Activated CD4-positive, alpha-beta T cell treated with anti-CD3 and anti-CD28 coated beads, Interleukin-2, amount 10 ng/mL, durations not matched to agents 7 days and 5 days (primary cell): ENCODE results near the gene RSU1. TPM values are rescaled to one million over a fixed set of nuclear protein-coding genes. Genes with fewer than 3 reads are reported as not detected.
A peak's percentile ranks its signal among the peaks of the same experiment; 100 is the strongest.
"Not testable (repeated sequence)": the region's sequence is repeated elsewhere in the genome, so short reads cannot be mapped to it uniquely, and the experiment has no call there.

Experiments
- CTCF ChIA-PET: fragments of 350-600 bp; sonication (Branson Sonifier 250); formaldehyde crosslinking; loops from one replicate; lab custom pipeline; 2021; ENCODE audit warnings: antibody characterized with exemption; lab: Charles Lee
- POLR2A ChIA-PET: fragments of 350-600 bp; sonication (Branson Sonifier 250); formaldehyde crosslinking; loops from one replicate; lab custom pipeline; 2021; ENCODE audit warnings: antibody characterized with exemption; lab: Charles Lee
- DNase-seq: peaks from one replicate; pipeline ENCODE4 v3.0.0-alpha.2; 2020
- H3K27ac Mint-ChIP-seq: one replicate; pipeline ENCODE4 v1.8.0; 2021; ENCODE audit warnings: mild to moderate bottlenecking, moderate library complexity, mixed read lengths
- H3K27me3 Mint-ChIP-seq: one replicate; pipeline ENCODE4 v1.8.0; 2021; ENCODE audit warnings: mixed read lengths
- H3K36me3 Mint-ChIP-seq: one replicate; pipeline ENCODE4 v1.8.0; 2021; ENCODE audit warnings: low read depth, mixed read lengths
- H3K4me1 Mint-ChIP-seq: one replicate; pipeline ENCODE4 v1.8.0; 2021; ENCODE audit warnings: mixed read lengths
- H3K4me3 Mint-ChIP-seq: one replicate; pipeline ENCODE4 v1.8.0; 2021; ENCODE audit warnings: mild to moderate bottlenecking, moderate library complexity, mixed read lengths
- H3K9me3 Mint-ChIP-seq: one replicate; pipeline ENCODE4 v1.8.0; 2021; ENCODE audit warnings: mixed read lengths
- total RNA-seq, 2 experiments: library from RNA; stranded (reverse); gene quantifications; one replicate each; pipeline ENCODE4 v1.2.3, GENCODE V29; 2021

RSU1 gene
- total RNA-seq, 2 experiments from 2014 or later, result 79.5 to 106 TPM

GRCh38 chr10:16847644-16848043, 30.4 kb upstream of the RSU1 start:
- H3K9me3 Mint-ChIP-seq, result no peaks in the 10 kb centered on the region
- no peak overlapping the region for H3K27ac Mint-ChIP-seq
- peaks cover 5% of the 10 kb centered on the region for H3K4me1 Mint-ChIP-seq
- H3K4me3 Mint-ChIP-seq, result no peak overlapping the region
- ChIA-PET CTCF (interaction anchor here (0.6 kb wide), 1 partner anchor 90 kb away, joined by 3 read pairs; no protein-coding TSS in a partner anchor), POLR2A (no interaction called here)
- H3K27me3 Mint-ChIP-seq, result peaks cover 9% of the 10 kb centered on the region
- no peaks in the 10 kb centered on the region for H3K36me3 Mint-ChIP-seq
- no peak for DNase-seq

- no peaks in the 10 kb centered on the region for H3K9me3 Mint-ChIP-seq
- peaks cover 5% of the 10 kb centered on the region for H3K4me1 Mint-ChIP-seq
- POLR2A ChIA-PET, result no interaction called here
- no peak overlapping the region for H3K4me3 Mint-ChIP-seq
- peaks cover 5% of the 10 kb centered on the region for H3K27me3 Mint-ChIP-seq
- CTCF ChIA-PET, result no interaction called here
- DNase-seq, result no peak
- no peak overlapping the region for H3K27ac Mint-ChIP-seq
- H3K36me3 Mint-ChIP-seq, result no peaks in the 10 kb centered on the region
Observed at GRCh38 chr10:16845248-16845647, 28.0 kb upstream of the RSU1 start.

- H3K27me3 Mint-ChIP-seq, result peaks cover 3% of the 10 kb centered on the region
- DNase-seq, result peak; percentile 42
- H3K36me3 Mint-ChIP-seq, result no peaks in the 10 kb centered on the region
- no peaks in the 10 kb centered on the region for H3K9me3 Mint-ChIP-seq
- no peak overlapping the region for H3K27ac Mint-ChIP-seq
- H3K4me1 Mint-ChIP-seq, result peaks cover 5% of the 10 kb centered on the region
- H3K4me3 Mint-ChIP-seq, result no peak overlapping the region
- POLR2A ChIA-PET, result no interaction called here
- CTCF ChIA-PET, result interaction anchor here (0.9 kb wide), 1 partner anchor 16 kb away, joined by 3 read pairs; no protein-coding TSS in a partner anchor
Observed at GRCh38 chr10:16843252-16843870, 26.1 kb upstream of the RSU1 start.

- H3K36me3 Mint-ChIP-seq, result no peaks in the 10 kb centered on the region
- DNase-seq, result peak; percentile 59
- H3K4me1 Mint-ChIP-seq, result peaks cover 28% of the 10 kb centered on the region
- H3K27ac Mint-ChIP-seq, result peak overlapping the region; percentile 76
- CTCF ChIA-PET, result interaction anchor here (0.6 to 1.1 kb wide), 2 partner anchors 433 to 540 kb away, joined by 3 to 6 read pairs; no protein-coding TSS in a partner anchor
- POLR2A ChIA-PET, result no interaction called here
- H3K9me3 Mint-ChIP-seq, result no peaks in the 10 kb centered on the region
- H3K27me3 Mint-ChIP-seq, result no peaks in the 10 kb centered on the region
- H3K4me3 Mint-ChIP-seq, result no peak overlapping the region
Observed at GRCh38 chr10:16835228-16835627, 18.0 kb upstream of the RSU1 start.

GRCh38 chr10:16832351-16833080, 15.3 kb upstream of the RSU1 start:
- no peak for DNase-seq
- ChIA-PET POLR2A (no interaction called here), CTCF (no interaction called here)
- Mint-ChIP-seq H3K4me1 (peaks cover 37% of the 10 kb centered on the region), H3K27ac (no peak overlapping the region), H3K4me3 (no peak overlapping the region), H3K36me3 (no peaks in the 10 kb centered on the region), H3K9me3 (no peaks in the 10 kb centered on the region), H3K27me3 (no peaks in the 10 kb centered on the region)

GRCh38 chr10:16828701-16829175, 11.5 kb upstream of the RSU1 start:
- H3K27me3 Mint-ChIP-seq, result no peaks in the 10 kb centered on the region
- H3K4me1 Mint-ChIP-seq, result peaks cover 15% of the 10 kb centered on the region
- no peaks in the 10 kb centered on the region for H3K36me3 Mint-ChIP-seq
- ChIA-PET POLR2A (no interaction called here), CTCF (interaction anchor here (0.6 kb wide), 4 partner anchors 38 to 895 kb away, joined by 3 to 4 read pairs (median 3); no protein-coding TSS in a partner anchor)
- no peak for DNase-seq
- H3K27ac Mint-ChIP-seq, result peak overlapping the region; percentile 46
- no peaks in the 10 kb centered on the region for H3K9me3 Mint-ChIP-seq
- no peak overlapping the region for H3K4me3 Mint-ChIP-seq

- Mint-ChIP-seq H3K9me3 (peaks cover 5% of the 10 kb centered on the region), H3K27ac (peak overlapping the region; percentile 46), H3K4me1 (peaks cover 15% of the 10 kb centered on the region), H3K27me3 (no peaks in the 10 kb centered on the region), H3K4me3 (no peak overlapping the region), H3K36me3 (peaks cover 5% of the 10 kb centered on the region)
- ChIA-PET POLR2A (no interaction called here), CTCF (interaction anchor here (0.6 to 1.3 kb wide), 4 partner anchors 11 to 373 kb away, joined by 3 to 4 read pairs (median 3); partner anchors contain the start of genes RSU1 and TRDMT1)
- DNase-seq, result peak; percentile 83
Observed at GRCh38 chr10:16828114-16828568, 10.9 kb upstream of the RSU1 start.

GRCh38 chr10:16827474-16827873, 10.2 kb upstream of the RSU1 start:
- CTCF ChIA-PET, result interaction anchor here (0.9 to 1.3 kb wide), 3 partner anchors 10 to 374 kb away, joined by 3 to 4 read pairs (median 3); partner anchors contain the start of genes RSU1 and TRDMT1
- H3K4me3 Mint-ChIP-seq, H3K27me3 Mint-ChIP-seq, H3K36me3 Mint-ChIP-seq, DNase-seq, H3K27ac Mint-ChIP-seq, POLR2A ChIA-PET, H3K9me3 Mint-ChIP-seq: not testable (repeated sequence)
- peaks cover 12% of the 10 kb centered on the region for H3K4me1 Mint-ChIP-seq

GRCh38 chr10:16822726-16823360, 5.6 kb upstream of the RSU1 start:
- no peak overlapping the region for H3K4me3 Mint-ChIP-seq
- peaks cover 11% of the 10 kb centered on the region for H3K4me1 Mint-ChIP-seq
- no peak overlapping the region for H3K27ac Mint-ChIP-seq
- POLR2A ChIA-PET, result no interaction called here
- peaks cover 22% of the 10 kb centered on the region for H3K36me3 Mint-ChIP-seq
- CTCF ChIA-PET, result no interaction called here
- no peak for DNase-seq
- H3K9me3 Mint-ChIP-seq, result peaks cover 24% of the 10 kb centered on the region
- peaks cover 15% of the 10 kb centered on the region for H3K27me3 Mint-ChIP-seq

- CTCF ChIA-PET, result no interaction called here
- DNase-seq, result no peak
- Mint-ChIP-seq H3K36me3 (peaks cover 22% of the 10 kb centered on the region), H3K4me1 (peaks cover 14% of the 10 kb centered on the region), H3K9me3 (peaks cover 24% of the 10 kb centered on the region), H3K4me3 (no peak overlapping the region), H3K27me3 (peaks cover 15% of the 10 kb centered on the region), H3K27ac (no peak overlapping the region)
- POLR2A ChIA-PET, result no interaction called here
Observed at GRCh38 chr10:16822027-16822426, 4.8 kb upstream of the RSU1 start.

- Mint-ChIP-seq H3K36me3 (peaks cover 27% of the 10 kb centered on the region), H3K27me3 (peaks cover 15% of the 10 kb centered on the region), H3K4me3 (no peak overlapping the region), H3K27ac (no peak overlapping the region), H3K9me3 (peaks cover 24% of the 10 kb centered on the region), H3K4me1 (peaks cover 25% of the 10 kb centered on the region)
- CTCF ChIA-PET, result interaction anchor here (1.1 to 1.9 kb wide), 3 partner anchors 15 to 410 kb away, joined by 3 to 5 read pairs (median 4); no protein-coding TSS in a partner anchor
- no peak for DNase-seq
- POLR2A ChIA-PET, result interaction anchor here (0.6 kb wide), 1 partner anchor 84 kb away, joined by 3 read pairs; no protein-coding TSS in a partner anchor
Observed at GRCh38 chr10:16820421-16820820, 3.2 kb upstream of the RSU1 start.

- Mint-ChIP-seq H3K4me3 (no peak overlapping the region), H3K27ac (no peak overlapping the region), H3K27me3 (peaks cover 15% of the 10 kb centered on the region), H3K4me1 (peaks cover 29% of the 10 kb centered on the region), H3K9me3 (peaks cover 24% of the 10 kb centered on the region), H3K36me3 (peaks cover 30% of the 10 kb centered on the region)
- POLR2A ChIA-PET, result interaction anchor here (0.6 kb wide), 1 partner anchor 84 kb away, joined by 3 read pairs; no protein-coding TSS in a partner anchor
- CTCF ChIA-PET, result interaction anchor here (1.1 to 1.9 kb wide), 3 partner anchors 15 to 410 kb away, joined by 3 to 5 read pairs (median 4); no protein-coding TSS in a partner anchor
- DNase-seq, result no peak
Observed at GRCh38 chr10:16820018-16820417, 2.8 kb upstream of the RSU1 start.
